Measurements from ENCODE around the gene KRT10.
"Not testable (repeated sequence)": the region's sequence is repeated elsewhere in the genome, so short reads cannot be mapped to it uniquely, and the experiment has no call there.

The KRT10 gene

DNA sequence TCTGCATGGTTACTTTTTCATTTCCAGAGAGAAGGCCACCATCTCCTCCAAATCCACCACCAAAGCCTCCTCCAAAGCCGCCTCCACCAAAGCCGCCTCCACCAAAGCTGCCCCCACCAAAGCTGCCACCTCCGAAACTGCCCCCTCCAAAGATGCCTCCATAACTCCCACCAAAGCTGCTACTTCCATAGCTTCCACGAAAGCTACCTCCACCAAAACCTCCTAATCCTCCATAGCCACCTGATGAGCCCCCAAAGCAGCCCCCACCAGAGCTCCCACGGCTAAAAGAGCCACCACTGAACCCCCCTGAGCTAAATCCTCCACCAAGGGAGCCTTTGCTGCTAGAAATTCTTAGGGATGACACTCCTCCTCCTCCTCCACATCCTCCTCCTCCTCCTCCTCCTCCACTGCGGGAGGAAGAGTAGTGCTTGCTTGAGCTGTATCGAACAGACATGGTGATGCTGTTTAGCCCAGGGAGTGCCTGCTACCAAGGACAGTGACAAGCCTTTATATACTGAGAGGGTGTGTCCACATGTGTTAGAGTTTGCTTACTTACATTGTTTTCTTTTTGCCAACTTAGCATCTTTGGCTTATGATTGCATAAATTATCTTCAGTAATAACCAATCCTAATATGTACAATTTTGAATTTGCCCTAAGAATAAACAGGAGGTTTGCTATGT, at the start of gene KRT10:
TSS of gene KRT10 (minus strand) at position 483 of the 681 bp plus-strand sequence. CDS start at position 454, 29 bp downstream.
- DNase-seq (ENCODE audit: low spot score), result no peak

DNA sequence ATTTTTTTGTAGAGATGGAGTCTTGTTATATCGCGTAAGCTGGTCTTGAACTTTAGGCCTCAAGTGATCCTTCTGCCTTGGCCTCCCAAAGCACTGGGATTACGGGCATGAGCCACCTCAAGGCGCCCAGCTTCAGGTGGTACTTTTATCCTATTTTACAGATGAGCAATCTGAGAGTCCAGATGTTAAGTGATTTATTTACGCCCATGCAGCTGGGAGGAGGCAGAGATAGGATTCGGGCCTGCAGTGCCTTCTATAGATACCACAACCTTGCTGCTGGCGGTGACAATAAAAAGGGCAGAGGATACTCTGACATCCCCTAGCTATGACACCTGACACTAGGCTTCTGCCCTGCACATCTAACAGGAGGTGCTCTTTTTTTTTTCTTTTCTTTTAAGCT, 48.9 kb upstream of the KRT10 start:
- DNase-seq (ENCODE audit: low spot score), result no peak

DNA sequence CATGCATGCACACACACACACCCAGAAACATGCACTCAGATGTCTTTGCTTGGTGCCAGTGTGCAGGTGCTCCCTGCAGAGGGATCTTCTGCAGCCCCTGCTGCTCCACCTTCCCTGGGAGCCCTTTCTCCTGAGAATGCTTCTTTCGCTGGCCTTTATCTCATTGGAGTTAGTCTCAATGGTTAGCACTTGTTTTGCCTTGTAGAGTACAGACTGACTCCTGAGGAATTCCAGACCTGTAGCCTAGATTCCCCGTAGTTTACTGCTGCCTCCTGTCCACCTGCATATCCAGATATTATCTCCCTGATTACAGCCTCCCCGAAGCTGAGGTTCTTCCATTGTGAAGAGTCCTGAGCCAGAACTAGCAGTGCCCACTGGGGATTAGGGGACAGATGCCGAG, 47.7 kb upstream of the KRT10 start:
- DNase-seq (ENCODE audit: low spot score), result no peak

DNA sequence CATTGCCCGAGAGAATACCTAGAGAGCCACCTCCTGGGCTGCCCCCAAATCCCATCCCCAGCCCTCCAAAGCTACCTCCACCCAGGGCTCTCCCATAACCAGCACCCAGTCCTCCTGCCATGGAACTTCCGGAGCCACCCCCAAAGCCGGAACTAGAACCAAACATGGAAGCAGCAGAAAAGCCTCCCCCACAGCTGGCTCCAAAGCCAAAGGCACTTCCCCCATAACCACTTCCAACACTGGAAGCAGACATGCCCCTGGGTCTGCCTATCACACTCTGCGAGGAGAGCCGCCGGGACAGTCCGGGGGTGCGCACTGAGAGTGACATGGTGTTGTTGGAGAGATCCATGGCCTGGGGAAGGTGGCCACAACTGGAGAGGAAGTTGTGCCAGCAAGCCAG, 44.4 kb upstream of the KRT10 start, which contains the start of gene KRT12:
TSS of gene KRT12 (minus strand) at position 386 of the 400 bp plus-strand sequence. CDS start at position 349, 37 bp downstream.
- no peak for DNase-seq (ENCODE audit: low spot score)

DNA sequence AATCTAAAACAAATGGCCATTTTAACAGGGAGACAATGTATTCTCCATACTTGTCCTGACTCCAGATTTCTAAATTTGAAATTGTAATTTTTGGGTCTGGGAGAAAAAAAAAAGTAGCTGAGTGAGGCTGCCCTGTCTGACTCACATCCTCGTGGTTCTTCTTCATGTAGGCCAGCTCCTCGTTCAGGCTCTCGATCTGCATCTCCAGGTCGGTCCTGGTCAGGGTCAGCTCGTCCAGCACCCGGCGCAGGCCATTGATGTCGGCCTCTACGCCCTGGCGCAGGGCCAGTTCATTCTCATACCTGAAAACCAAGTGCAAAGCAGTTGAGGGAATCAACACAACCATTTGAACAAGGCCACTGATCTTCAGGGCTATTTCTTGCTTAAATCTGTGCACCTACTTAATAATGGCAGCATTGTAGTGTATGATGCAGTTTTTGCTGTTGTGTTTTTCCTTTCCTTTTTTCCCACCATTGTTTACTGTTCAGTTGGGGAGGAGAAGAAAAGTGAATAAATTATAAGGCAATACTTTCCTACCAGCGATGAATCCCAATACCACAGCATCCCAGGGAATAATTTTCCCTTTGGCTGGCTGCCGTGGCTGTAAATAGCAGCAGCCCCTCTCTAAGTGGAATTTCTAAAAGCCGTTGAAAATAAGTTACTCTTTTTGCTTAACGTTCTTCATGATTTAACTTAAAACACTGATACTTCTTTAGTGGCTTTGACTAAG, 42.4 kb upstream of the KRT10 start:
- DNase-seq (ENCODE audit: low spot score), result no peak

DNA sequence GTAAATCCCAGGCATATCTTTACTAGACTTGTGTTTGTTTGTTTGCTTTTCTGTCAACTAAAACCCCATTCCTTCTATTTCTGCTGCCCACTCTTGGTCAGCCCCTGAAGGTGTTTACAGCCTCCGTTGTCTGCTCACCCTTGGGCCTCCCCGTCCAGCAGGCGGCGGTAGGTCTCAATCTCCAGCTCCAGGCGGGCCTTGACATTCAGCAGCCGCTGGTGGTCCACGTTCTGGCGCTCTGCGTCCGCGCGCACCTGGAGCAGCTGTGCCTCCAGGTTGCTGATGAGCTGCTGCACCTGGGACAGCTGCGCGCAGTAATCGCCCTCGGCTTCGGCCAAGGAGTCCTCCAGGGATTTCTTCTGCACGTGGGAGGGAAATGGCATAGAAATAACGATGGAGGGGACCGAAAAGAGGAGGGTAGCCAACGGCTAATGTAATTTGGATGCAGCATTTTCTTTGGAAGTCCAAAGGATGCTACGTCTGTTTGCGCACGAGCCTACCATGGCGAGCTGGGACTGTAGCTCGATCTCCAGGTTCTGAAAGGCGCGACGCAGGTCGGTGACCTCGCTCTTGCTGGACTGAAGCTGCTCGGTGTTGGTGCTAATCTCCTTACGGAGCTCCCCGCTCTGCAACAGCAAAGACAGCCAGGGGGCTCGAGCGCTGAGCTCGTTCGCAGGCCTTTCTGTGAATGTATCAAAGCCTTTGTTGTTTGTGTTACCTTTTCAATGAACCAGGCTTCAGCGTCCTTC, 40.7 kb upstream of the KRT10 start:
- no peak for DNase-seq (ENCODE audit: low spot score)

DNA sequence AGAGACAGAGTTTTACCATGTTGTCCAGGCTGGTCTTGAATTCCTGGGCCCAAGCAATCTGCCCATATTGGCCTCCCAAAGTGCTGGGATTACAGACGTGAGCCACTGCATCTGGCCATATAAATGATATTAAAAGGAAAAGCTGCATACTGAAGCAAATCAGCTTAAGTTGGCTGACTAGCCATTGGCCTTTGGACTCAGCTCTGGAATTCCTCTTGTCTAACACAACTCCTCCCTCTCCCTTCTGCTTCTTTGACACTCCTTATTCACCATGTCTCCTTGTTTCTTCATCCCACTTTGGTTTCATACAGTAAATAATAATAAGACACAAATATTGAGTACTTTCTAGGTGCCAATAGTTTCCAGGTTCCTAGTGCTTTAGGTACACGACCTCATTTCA, 37.1 kb upstream of the KRT10 start:
- no peak for DNase-seq (ENCODE audit: low spot score)

DNA sequence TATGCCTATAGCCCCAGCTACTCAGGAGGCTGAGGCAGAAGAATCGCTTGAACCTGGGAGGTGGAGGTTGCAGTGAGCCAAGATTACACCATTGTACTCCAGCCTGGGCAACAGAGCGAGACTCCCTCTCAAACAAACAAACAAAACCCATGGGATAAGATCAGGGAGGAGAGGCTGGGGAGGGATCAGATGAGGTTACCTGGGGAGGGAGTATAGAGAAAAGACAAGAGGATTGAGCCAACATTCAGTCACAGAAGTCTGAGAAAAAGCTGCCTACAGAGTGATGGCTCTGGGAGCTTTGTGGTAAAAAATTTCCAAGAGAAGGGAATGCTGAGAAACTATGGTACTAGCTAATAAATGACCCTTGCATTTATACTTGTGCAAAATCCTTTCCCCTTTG, 36.3 kb upstream of the KRT10 start:
- not testable (repeated sequence) for DNase-seq (ENCODE audit: low spot score)

DNA sequence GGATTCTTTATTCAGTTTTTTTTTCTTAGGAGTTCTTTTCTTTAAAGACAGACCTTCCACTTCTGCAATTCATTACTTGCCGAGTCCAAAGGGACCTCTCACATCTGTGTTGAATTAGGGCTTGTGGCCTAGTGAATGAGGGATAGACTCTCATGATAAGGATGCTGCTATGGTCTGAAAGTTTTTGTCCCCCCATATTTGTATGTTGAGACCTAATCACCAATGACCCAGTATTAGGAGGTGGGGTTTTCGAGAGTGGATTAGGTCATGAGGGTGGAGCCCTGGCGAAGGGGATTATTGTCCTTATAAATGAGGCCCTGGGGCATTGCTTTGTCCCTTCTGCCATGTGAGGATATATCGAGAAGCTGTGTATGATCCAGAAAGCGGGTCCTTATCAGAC, 35.1 kb upstream of the KRT10 start:
- DNase-seq (ENCODE audit: low spot score), result peak; percentile 30

DNA sequence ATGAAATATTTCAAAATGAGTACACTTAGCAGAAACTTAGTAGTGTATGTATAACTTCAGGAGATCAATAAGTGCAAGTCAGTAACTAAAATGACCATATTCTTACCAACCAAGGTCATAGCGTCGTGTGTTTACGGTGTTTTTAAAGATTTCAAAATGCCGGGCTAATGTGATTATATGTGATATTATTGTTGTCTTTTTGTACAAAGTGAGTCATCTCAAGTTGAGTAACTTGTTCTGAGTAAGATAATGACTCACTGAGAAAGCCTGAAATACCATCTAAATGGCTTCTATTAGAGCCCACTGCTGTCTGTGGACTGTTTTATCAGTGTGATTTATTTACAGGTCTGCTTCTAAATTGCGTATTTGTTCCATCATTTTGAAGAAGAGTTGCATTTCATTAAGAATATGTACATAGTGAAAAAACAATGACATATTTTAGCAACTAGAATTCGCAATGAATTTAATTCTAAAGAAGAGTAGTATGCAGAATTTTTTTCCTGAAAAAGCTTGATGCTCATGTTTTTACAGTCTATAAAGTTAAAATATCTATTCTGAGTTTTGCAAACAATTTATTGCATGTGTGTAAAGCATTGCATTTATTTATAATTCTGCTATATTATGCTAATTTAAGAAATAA, 31.9 kb upstream of the KRT10 start:
- peak; percentile 76 for DNase-seq (ENCODE audit: low spot score)

DNA sequence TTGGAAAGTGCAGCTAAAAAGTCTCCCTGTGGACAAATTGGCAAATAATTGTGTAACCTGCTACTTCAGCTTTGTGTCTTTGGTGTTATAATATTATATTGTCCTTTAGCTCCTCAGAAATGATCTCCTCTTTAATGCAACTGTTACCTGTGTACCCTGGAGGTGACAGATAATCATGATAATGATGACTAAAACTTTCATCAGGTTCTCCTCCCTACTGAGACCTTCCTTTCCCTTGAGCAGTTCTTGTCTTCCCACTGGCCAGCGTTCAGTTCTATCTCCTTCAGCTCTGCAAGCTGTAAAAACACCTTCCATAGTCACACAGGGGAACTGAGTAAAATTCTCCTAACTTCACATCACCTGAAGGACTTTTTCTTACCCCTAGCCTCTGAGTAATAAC, 29.9 kb upstream of the KRT10 start:
- DNase-seq (ENCODE audit: low spot score), result no peak

DNA sequence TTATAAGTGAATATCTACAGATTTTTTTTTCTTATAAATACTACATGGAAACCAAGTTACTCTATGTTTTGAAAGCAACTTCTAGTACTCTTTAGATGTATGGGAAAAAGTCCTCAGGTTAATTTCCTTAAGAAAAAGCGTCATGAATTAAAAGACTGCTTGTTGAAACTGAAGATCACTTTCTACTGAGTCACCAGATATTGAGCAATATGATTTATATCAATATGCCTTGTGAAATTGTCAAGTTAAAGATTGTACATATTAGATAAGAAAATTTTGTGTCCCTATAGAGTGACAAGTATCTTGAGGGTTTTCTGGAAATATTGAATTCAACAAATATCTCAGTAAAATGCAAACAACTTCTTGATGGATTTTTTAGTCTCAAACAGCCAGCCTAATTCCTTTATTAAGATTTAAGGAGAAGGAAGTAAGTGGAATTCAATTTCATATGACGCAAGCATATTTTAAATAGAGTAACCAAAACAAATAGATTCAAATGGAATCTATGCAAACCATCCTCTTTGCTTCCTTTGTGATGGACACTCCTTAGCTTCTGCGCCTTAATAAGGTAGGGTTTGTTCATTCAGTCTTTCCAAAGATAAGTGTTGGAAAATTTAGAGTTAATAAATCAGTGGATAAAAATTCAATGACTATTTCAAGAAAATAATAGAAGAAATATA, 28.0 kb upstream of the KRT10 start:
- DNase-seq (ENCODE audit: low spot score), result no peak

DNA sequence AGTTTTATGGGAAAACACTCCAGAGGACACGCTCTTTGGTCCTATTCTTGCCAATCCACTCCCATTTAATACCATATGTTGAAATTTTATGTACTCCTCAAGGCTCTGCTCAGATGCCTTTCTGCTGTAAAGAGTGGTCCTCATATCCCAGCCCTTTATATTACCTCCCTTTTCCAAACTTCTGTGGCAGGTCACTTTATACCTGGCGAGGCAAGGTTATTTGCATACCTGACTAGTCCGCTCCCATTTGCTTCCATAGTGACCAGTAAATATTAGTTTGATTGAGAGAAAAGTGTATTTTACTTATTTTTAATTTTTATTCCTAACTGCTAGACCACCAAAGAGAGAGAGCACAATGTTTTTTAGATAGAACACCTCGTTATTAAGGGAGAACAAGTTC, 27.3 kb upstream of the KRT10 start:
- no peak for DNase-seq (ENCODE audit: low spot score)

DNA sequence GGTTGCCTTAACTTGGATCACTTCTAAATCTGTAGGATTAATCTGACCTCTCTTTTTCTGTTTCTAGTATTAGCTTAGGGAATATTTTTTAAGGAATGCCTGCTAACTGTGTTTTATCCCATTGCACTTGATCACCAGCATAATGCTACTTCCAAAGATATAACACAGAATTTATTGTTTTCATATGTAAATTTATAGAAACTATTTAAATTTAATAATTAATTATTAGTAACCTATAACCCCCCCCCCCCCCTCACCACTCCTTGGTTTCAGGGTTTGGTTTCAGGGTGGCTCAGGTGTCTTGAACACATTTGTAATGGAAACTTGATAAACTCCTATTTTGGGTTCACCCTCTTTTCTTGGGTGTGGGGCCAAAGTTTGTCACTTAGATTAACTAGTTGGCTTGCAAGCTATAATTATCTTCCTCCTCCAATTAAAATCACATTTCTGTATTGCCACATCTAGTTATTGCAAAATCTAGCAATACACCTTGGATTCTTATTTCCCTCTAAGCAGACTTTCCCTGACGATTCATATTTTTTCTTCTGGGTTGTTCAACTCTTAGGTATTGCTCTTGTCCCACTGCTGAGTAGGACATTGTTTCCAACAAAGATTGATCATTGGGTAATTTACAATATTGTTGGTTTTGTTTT, 26.3 kb upstream of the KRT10 start:
- DNase-seq (ENCODE audit: low spot score), result no peak

DNA sequence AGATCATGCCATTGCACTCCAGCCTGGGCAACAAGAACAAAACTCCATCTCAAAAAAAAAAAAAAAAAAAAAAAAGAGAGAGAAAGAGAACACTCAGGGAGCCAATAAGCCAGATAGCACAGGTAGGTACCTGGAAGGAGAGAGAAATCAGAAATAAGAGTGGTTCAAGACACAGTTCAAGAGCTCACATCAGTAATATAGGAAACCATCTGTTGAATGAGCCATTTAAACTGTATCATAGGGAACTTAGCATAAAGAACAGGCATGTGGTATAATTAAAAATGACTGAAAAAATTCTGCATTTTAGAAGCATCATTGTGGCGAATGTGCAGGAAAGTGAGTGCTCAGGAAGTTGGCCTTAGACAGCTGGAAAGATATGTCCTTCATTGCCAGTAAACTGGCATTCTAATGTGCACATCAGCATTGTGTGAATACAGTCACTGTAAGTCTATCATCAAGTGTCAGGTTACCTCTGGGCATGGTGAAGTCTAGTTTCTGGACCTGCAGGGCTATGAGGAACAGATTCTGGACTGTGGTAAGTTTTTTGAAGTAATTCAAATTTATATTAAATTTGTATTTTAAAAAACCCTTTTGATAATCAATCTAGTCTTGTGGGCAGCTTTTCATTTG, 24.2 kb upstream of the KRT10 start:
- DNase-seq (ENCODE audit: low spot score), result no peak

DNA sequence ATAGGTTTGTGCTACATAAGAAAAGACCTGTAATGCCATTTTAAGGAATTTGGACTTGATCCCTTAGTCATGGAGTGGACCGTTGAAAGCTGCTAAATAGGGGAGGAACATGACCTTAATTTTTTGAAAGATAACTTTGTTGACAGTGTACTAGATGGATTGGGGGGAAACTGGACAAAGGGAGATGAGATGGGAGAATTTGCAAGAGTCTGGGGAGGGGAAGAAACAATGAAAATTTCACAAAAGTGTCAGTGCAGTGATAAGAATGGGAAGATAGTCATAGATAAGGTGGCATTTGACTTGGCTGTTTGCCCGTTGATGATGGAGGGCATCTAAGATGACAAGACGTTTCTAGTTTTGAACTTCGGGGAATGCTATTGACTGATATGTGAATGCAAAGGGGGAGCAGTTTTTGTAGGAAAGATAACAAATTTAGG, 22.3 kb upstream of the KRT10 start:
- no peak for DNase-seq (ENCODE audit: low spot score)

DNA sequence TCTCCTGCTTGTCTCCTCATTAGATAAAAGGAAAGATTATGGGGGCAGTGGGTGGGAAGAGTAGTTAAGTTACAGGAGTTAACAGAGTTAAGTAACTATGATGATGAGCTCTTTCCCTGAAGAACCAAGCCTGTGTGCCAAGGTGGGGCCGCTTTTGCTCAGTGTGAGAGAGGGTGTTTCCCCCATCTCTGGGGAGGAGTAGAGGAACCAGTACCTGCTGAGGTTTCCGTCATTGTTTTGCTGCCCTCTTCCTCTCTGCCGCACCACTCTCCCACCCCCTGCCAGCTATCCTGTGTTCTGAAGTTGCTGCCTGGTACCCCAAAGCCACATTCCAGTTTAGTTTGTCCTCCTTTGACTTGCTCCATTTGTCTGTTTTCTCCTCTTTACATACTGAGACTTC, 20.8 kb upstream of the KRT10 start:
- DNase-seq (ENCODE audit: low spot score), result no peak

DNA sequence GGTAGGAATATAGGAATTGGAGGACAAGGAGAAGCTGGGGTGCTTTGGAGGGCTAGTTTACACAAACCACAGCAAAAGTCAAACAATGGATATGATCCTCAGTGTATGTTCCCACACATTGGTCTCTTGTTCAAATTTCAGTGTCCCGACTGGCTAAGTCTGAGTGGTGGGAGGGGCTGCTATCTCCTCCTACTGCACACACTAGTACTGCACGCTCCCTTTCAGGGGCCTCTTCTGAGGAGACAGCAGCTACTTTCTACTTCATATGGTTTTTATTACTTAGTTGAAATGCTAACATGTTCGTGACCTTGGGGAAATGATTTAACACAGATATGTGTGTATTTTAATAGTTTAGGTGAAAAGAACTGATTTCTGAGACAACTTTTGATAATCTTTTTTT, 18.8 kb upstream of the KRT10 start:
- DNase-seq (ENCODE audit: low spot score), result no peak

DNA sequence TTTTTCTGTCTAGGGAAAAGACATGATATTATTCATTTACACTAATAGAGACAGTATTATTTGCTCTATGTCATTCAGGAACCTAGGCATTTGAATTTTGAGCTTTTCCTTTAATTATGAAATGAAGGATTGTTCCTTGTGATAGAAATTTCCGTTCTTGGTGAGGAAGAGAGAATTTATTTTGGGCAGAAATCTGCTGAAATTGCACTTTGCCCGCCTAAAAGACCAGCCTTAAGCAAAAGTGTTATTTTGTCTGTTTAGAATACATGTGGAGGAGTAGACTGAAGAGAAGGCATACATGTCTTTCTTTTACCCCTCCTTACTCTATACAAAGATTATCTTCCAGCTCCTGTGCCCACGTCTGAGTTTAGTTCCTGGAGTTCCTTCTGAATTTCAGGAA, 16.8 kb upstream of the KRT10 start:
- DNase-seq (ENCODE audit: low spot score), result no peak

DNA sequence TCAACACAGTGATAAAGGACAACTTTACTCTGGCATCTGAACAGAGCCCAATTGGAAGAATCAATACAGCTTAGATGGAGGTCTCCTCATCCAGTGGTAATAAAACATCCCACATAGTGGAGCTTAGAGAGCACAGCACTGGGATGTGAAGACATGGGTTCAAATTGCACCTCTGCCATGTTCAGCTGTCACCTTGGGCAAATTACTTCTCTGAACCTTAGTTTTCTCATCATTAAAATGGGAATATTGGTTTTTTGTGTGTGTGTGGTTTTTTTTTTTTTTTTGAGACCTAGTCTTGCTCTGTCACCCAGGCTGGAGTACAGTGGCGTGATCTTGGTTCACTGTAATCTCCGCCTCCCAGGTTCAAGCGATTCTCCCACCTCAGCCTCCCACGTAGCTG, 13.6 kb upstream of the KRT10 start:
- no peak for DNase-seq (ENCODE audit: low spot score)

DNA sequence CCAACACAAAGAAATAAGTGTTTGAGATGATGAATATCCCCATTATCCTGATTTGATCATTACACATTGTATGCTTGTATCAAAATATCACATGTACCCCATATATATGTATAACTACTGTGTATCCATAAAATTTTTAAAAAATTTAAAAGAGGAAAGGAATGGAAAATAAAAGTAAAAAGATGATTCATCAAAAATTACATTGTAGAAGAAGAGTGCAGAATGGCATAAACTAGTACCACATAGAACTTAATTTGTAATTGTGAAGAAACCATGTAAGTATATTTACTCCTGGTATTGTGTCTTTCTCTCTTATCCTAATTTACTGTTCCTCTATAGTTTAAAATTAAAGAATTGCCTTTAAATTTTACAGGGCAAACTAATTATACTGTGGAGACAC, 11.5 kb upstream of the KRT10 start:
- DNase-seq (ENCODE audit: low spot score), result no peak

Data from AG08395 (cell line).